Activated B cell treated with CpG ODN at 0.5 μM for 24 hours (primary cell): Measurements from ENCODE around the gene HJURP. TPM values are rescaled to one million over a fixed set of nuclear protein-coding genes. Genes with fewer than 3 reads are reported as not detected.

Source experiments
- ATAC-seq: fragments of 200-7000 bp; cut with Tn5 transposase; one replicate; pipeline ENCODE4 v1.10.0; 2021; ENCODE audit warnings: low read depth, mild to moderate bottlenecking, moderate library complexity
- CTCF ChIA-PET: fragments of 350-600 bp; sonication (Branson Sonifier 250); formaldehyde crosslinking; loops from one replicate; lab custom pipeline; 2021; ENCODE audit warnings: antibody characterized with exemption; lab: Charles Lee
- POLR2A ChIA-PET: fragments of 350-600 bp; sonication (Branson Sonifier 250); formaldehyde crosslinking; loops from one replicate; lab custom pipeline; 2021; ENCODE audit warnings: antibody characterized with exemption; lab: Charles Lee
- DNase-seq: peaks from one replicate; pipeline ENCODE4 v3.0.0; 2022
- H3K27ac Mint-ChIP-seq: one replicate; pipeline ENCODE4 v1.8.0; 2020; ENCODE audit warnings: mixed read lengths
- H3K27me3 Mint-ChIP-seq: one replicate; pipeline ENCODE4 v1.8.0; 2021; ENCODE audit warnings: mixed read lengths
- H3K36me3 Mint-ChIP-seq: one replicate; pipeline ENCODE4 v1.8.0; 2021; ENCODE audit warnings: low read depth, mixed read lengths
- H3K4me1 Mint-ChIP-seq: one replicate; pipeline ENCODE4 v1.8.0; 2021; ENCODE audit warnings: mixed read lengths
- H3K4me3 Mint-ChIP-seq: one replicate; pipeline ENCODE4 v1.8.0; 2020; ENCODE audit warnings: mild to moderate bottlenecking, mixed read lengths
- H3K9me3 Mint-ChIP-seq: one replicate; pipeline ENCODE4 v1.8.0; 2020; ENCODE audit warnings: mixed read lengths
- CTCF ChIP-seq: fragments of 200-600 bp; IDR thresholded peaks from one replicate; pipeline ENCODE4 v1.8.0; 2022; ENCODE audit warnings: antibody characterized with exemption, mild to moderate bottlenecking
- intact Hi-C: fragments of 100-400 bp; cut with micrococcal nuclease; formaldehyde crosslinking; loops from one replicate; pipeline ENCODE4 v1.15.1; 2024
- total RNA-seq: library from RNA; stranded (reverse); gene quantifications from 2 replicates; pipeline ENCODE4 v1.2.3, GENCODE V29; 2022

HJURP gene
- total RNA-seq, 1 donor from 2014 or later = 1.5 TPM

DNA sequence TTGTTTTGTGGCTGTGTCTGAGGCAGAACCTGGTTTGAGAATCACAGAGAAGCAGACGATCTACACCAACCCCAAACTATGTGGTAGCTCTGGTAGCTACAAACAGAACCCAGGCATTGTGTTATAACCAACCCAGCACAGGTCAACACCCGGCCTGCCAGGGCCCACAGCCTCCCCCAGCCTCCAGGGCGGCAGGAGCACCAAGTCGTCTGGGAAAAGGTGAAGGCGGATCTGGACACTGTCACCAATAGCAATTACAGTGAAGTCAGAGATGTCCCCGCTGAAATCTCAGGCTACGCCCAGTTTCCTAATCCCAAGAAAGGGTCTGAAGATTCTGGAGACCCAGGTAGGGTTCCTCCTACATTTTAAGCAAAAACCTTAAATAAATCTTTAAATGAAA lies 3.6 kb downstream of the HJURP start:
- no peaks in the 10 kb centered on the region for H3K9me3 Mint-ChIP-seq
- peaks cover 7% of the 10 kb centered on the region for H3K36me3 Mint-ChIP-seq
- intact Hi-C loops = no loop called here
- CTCF ChIA-PET = no interaction called here
- POLR2A ChIA-PET = no interaction called here
- DNase-seq (no peak), ATAC-seq (no peak)
- no peak overlapping the region for H3K4me3 Mint-ChIP-seq
- peaks cover 7% of the 10 kb centered on the region for H3K27me3 Mint-ChIP-seq
- H3K4me1 Mint-ChIP-seq = peaks cover 19% of the 10 kb centered on the region
- H3K27ac Mint-ChIP-seq = no peak overlapping the region
- TF ChIP-seq CTCF = no peak

DNA sequence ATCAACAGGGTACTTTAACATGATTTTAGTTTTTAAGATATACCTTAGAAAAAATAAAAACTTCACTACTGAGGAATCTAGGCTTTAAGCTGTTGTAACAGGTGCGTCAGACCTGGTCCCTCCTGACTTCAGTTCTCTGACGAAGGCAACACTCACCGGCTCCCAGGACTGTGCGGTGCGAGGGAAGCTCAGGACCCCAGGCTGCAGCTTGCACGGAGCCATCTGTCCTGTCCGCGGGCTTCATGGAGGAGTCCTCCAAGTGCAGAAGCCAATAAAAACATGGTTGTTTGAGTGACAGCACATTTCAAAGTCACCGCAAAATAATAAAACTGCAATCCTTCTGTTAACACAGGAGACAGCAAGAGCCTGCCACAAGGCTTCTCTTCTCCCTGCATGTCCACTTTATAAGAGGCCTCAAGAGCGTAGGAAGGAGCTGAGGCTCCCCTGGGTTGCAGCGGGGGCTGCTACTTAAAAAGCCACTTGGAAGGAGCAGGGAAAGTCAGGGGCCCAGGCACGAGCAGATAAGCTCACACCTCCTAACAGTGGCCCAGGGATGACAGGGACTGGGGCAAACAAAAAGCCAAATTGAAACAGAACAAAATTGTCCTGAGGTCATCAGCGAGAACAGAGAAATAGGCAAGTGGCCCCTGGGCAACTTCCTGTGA lies 4.6 kb downstream of the HJURP start:
- intact Hi-C loops = no loop called here
- H3K4me3 Mint-ChIP-seq = no peak overlapping the region
- H3K9me3 Mint-ChIP-seq = no peaks in the 10 kb centered on the region
- H3K27ac Mint-ChIP-seq = no peak overlapping the region
- no peak for DNase-seq
- TF ChIP-seq CTCF = no peak
- ATAC-seq = no peak
- H3K36me3 Mint-ChIP-seq = peaks cover 6% of the 10 kb centered on the region
- POLR2A ChIA-PET = no interaction called here
- peaks cover 7% of the 10 kb centered on the region for H3K27me3 Mint-ChIP-seq
- CTCF ChIA-PET = no interaction called here
- peaks cover 17% of the 10 kb centered on the region for H3K4me1 Mint-ChIP-seq

GRCh38 chr2:233848276-233848675 lies 6.1 kb downstream of the HJURP start:
- no peaks in the 10 kb centered on the region for H3K36me3 Mint-ChIP-seq
- no peak overlapping the region for H3K27ac Mint-ChIP-seq
- TF ChIP-seq CTCF = no peak
- peaks cover 5% of the 10 kb centered on the region for H3K27me3 Mint-ChIP-seq
- POLR2A ChIA-PET = no interaction called here
- ATAC-seq = no peak
- peaks cover 5% of the 10 kb centered on the region for H3K4me1 Mint-ChIP-seq
- intact Hi-C loops = no loop called here
- H3K9me3 Mint-ChIP-seq = no peaks in the 10 kb centered on the region
- no peak for DNase-seq
- H3K4me3 Mint-ChIP-seq = no peak overlapping the region
- CTCF ChIA-PET = no interaction called here

DNA sequence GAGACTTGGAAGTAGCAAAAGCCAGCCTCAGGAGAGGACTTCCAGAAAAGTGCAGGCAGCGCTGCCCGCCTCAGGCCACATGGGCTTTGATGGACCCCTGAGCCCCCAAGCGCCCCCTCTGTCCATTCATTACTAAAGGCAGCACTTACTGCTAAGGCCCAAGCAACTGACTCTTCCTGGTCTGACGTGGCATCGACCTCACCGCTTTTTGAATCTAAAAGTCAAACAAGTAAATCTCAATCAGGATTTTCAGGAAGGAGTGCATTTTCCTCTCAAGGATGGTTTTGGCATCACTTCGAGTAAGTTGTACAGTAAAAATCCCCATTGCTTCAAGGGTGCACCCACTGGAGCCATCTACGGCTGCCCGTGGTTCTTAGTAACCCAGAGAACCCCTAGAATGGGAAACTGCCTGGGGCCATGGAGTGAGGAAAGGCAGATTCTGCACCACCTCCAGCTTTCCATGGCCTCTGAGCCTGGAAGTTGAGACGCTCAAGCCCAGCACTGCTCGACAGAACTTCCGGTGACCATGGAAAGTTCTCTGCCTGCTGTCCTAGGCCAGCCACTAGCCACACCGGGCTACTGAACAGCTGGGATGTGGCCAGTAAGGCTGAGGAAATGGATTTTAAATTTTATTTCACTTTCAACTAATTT lies 7.0 kb downstream of the HJURP start:
- no peak for DNase-seq
- H3K27ac Mint-ChIP-seq = no peak overlapping the region
- ChIA-PET CTCF (no interaction called here), POLR2A (no interaction called here)
- intact Hi-C loops = no loop called here
- TF ChIP-seq CTCF = no peak
- H3K4me1 Mint-ChIP-seq = peaks cover 2% of the 10 kb centered on the region
- no peaks in the 10 kb centered on the region for H3K36me3 Mint-ChIP-seq
- peaks cover under 1% of the 10 kb centered on the region for H3K27me3 Mint-ChIP-seq
- H3K4me3 Mint-ChIP-seq = no peak overlapping the region
- ATAC-seq = no peak
- no peaks in the 10 kb centered on the region for H3K9me3 Mint-ChIP-seq

DNA sequence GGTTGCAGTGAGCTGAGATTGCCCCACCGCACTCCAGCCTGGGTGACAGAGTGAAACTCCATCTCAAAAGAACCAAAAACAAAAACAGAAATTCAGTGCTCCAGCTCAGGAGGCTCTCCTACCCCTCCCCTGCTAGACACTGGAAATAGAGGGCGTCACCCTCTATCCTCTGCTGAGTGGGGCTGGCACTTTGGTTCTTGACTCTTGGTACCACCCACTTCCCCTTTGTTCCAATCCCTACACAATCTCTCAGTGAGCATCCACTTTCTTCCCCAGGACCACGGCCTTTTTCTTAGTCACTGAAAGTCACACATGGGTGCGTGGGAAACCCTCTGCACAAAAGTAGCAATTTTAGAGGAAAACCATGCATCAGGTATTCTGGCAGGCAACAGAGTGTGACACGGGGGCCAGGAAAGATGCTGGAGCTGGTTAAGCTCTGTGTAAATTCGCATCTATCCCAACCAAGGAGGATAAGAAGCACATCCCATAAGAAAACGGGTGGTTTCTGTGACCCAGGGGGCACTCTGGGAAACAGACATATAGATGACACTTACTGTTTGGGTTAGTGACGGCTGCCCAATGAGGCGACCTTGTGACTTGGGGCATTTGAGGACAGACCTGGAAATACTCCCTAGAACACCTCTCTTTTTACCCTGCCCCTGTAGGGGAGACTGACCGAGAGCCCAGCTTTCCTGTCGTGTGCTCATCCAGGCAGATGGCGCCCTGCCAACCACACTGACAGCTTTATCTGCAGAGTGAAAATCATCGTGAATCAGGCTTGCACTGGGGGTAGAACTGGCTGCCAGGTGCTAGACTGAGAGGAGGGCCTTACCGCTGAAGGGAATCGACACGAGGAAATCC lies 7.7 kb downstream of the HJURP start:
- CTCF ChIA-PET = no interaction called here
- H3K4me3 Mint-ChIP-seq = no peak overlapping the region
- H3K27ac Mint-ChIP-seq = no peak overlapping the region

More for the DNA sequence above, 7.7 kb downstream of the HJURP start:
- ATAC-seq = no peak
- peaks cover 2% of the 10 kb centered on the region for H3K4me1 Mint-ChIP-seq
- H3K9me3 Mint-ChIP-seq = no peaks in the 10 kb centered on the region
- H3K27me3 Mint-ChIP-seq = no peaks in the 10 kb centered on the region
- intact Hi-C loops = no loop called here
- no peak for DNase-seq
- no peak for TF ChIP-seq CTCF
- H3K36me3 Mint-ChIP-seq = no peaks in the 10 kb centered on the region
- POLR2A ChIA-PET = no interaction called here
